Peyer's patch (tissue), 4 donors: ENCODE data around the gene PIP4K2B. TPM values are rescaled to one million over a fixed set of nuclear protein-coding genes. Genes with fewer than 3 reads are reported as not detected.

Experiments used
- DNase-seq, 3 donors: peaks; one replicate each; pipeline ENCODE4 v3.0.0-alpha.2; 2017 to 2019
- H3K27ac ChIP-seq, 4 donors: fragments of 200-600 bp; sonication (generic); one replicate each; pipeline ENCODE4 v1.5.1; 2016 to 2019
- H3K27me3 ChIP-seq, 2 donors: fragments of 200-600 bp; sonication (generic); one replicate each; pipeline ENCODE4 v1.5.1; 2019
- H3K36me3 ChIP-seq, 3 donors: fragments of 200-600 bp; sonication (generic); one replicate each; pipeline ENCODE4 v1.5.1; 2016 to 2019
- H3K4me1 ChIP-seq, 4 donors: fragments of 200-600 bp; sonication (generic); one replicate each; pipeline ENCODE4 v1.5.1; 2016 to 2019
- H3K4me3 ChIP-seq, 4 donors: fragments of 200-600 bp; sonication (generic); 1 replicate in 3 of 4; 2 replicates in 1 of 4; pipeline ENCODE4 v1.5.1; 2016 to 2019; ENCODE audit warnings: mild to moderate bottlenecking in 1 of 4
- H3K9me3 ChIP-seq, 4 donors: fragments of 200-600 bp; sonication (generic); one replicate each; pipeline ENCODE4 v1.5.1; 2016 to 2019; ENCODE audit warnings: mild to moderate bottlenecking in 1 of 4
- POLR2A ChIP-seq, 2 donors: fragments of 450-650 bp; IDR thresholded peaks; one replicate each; pipeline ENCODE4 v1.5.1; 2017; ENCODE audit warnings: antibody characterized with exemption in 2 of 2, mild to moderate bottlenecking in 2 of 2, moderate library complexity in 2 of 2
- total RNA-seq, 4 donors: library from RNA; depleted of rRNA; stranded (reverse); fragments of >200 nt; gene quantifications; one replicate each; pipeline ENCODE4 v1.1.0, GENCODE V29; 2016
- TF ChIP-seq, protein P1 (sequence below), 6 experiments: fragments of 450-650 bp in 4 of 6; fragments of 200-600 bp in 2 of 6; sonication (generic) in 1 of 6; IDR thresholded peaks; one replicate each; pipeline ENCODE4 v1.5.1; 2017 to 2019; ENCODE audit warnings: antibody characterized with exemption in 6 of 6, mild to moderate bottlenecking in 3 of 6, moderate library complexity in 1 of 6

The PIP4K2B gene
- total RNA-seq, 4 donors from 2014 or later: 16.7 to 61.9 (median 22.8) TPM

- Histone ChIP-seq H3K9me3 (no peaks in the 10 kb centered on the region), H3K27me3 (no peaks in the 10 kb centered on the region), H3K4me1 (no peaks in the 10 kb centered on the region), H3K4me3 (no peak overlapping the region), H3K36me3 (peaks cover 0 to 91% (median 0%) of the 10 kb centered on the region in 3 donors), H3K27ac (no peak overlapping the region)
- TF ChIP-seq, protein P1, sequence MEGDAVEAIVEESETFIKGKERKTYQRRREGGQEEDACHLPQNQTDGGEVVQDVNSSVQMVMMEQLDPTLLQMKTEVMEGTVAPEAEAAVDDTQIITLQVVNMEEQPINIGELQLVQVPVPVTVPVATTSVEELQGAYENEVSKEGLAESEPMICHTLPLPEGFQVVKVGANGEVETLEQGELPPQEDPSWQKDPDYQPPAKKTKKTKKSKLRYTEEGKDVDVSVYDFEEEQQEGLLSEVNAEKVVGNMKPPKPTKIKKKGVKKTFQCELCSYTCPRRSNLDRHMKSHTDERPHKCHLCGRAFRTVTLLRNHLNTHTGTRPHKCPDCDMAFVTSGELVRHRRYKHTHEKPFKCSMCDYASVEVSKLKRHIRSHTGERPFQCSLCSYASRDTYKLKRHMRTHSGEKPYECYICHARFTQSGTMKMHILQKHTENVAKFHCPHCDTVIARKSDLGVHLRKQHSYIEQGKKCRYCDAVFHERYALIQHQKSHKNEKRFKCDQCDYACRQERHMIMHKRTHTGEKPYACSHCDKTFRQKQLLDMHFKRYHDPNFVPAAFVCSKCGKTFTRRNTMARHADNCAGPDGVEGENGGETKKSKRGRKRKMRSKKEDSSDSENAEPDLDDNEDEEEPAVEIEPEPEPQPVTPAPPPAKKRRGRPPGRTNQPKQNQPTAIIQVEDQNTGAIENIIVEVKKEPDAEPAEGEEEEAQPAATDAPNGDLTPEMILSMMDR (IDR thresholded peaks at IDR 0.05): no peak
- no peak for TF ChIP-seq POLR2A (IDR thresholded peaks at IDR 0.05)
- no peak for DNase-seq
These were observed 30.9 kb downstream of the PIP4K2B start for GRCh38 chr17:38768417-38768816.

DNA sequence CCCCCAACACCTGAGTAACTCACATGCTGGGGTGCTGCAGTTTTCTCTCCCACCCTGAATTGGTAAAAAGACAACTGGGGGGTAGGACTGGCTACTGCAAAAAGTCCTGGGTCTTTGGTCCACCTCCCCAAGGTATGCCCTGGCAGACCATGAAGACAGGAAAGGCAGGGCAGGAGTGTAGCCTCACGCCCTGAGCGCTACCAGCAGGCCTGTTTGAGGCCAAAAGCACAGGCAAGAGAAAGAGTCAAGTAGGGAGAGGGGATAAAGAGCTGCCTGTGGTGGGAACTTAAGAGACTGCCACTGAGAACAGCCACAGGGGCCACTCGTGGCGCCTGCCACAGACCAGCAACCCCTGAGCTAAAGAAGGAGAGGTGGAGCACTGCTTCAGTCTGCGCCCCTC lies 33.0 kb downstream of the PIP4K2B start:
- Histone ChIP-seq H3K9me3 (no peaks in the 10 kb centered on the region), H3K4me3 (no peak overlapping the region), H3K27ac (no peak overlapping the region), H3K36me3 (peaks cover 0 to 90% (median 0%) of the 10 kb centered on the region in 3 donors), H3K4me1 (no peaks in the 10 kb centered on the region), H3K27me3 (no peaks in the 10 kb centered on the region)
- TF ChIP-seq, protein P1 (IDR thresholded peaks at IDR 0.05): no peak
- TF ChIP-seq POLR2A (IDR thresholded peaks at IDR 0.05): no peak
- DNase-seq: no peak

DNA sequence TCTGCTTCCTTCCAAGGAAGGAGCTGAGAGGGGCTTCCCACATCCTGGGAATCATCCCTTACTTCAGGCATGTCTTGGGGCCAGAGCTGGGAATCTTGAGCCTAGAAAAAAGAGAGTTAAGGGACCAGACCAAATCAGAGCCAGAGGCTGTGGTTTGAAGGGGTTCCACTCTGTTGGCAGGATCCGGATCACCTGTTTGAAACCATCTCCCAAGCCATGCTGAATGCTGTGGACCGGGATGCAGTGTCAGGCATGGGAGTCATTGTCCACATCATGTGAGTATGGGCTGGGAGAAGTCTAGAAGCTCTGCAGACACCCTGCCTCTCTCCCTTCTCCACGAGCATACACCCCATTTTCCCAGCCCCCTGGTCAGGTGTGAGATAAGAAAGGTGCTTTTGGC lies 37.1 kb downstream of the PIP4K2B start:
- no peak for DNase-seq
- Histone ChIP-seq H3K27ac (no peak overlapping the region), H3K4me3 (no peak overlapping the region), H3K27me3 (no peaks in the 10 kb centered on the region), H3K36me3 (peaks cover 3 to 97% (median 10%) of the 10 kb centered on the region in 3 donors), H3K9me3 (no peaks in the 10 kb centered on the region), H3K4me1 (no peaks in the 10 kb centered on the region)
- TF ChIP-seq, protein P1 (IDR thresholded peaks at IDR 0.05): no peak
- TF ChIP-seq POLR2A (IDR thresholded peaks at IDR 0.05): no peak

DNA sequence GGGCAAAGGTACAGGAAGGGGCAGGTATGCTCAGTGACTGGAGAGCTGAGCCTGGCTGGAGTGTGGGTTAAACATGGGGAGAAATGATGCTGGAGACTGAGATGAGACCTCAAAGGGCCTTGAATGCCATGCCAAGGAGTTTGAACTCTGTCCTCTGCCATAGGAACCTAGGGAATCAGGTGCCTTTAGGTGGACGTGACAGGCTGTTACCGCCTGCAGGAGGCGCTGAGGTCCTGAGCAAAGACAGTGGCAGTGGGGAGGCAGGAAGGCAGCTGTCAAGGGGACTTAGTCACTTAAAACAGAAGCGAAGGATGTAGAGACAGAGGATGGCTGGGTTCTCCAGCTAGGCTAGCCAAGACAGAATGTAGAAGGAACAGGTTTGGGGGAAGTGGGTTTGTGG lies 37.7 kb downstream of the PIP4K2B start:
- TF ChIP-seq, protein P1 (IDR thresholded peaks at IDR 0.05): peak in 2 of 6 experiments; percentile 26 to 27
- no peak for TF ChIP-seq POLR2A (IDR thresholded peaks at IDR 0.05)
- Histone ChIP-seq H3K9me3 (no peaks in the 10 kb centered on the region), H3K27ac (no peak overlapping the region), H3K4me3 (no peak overlapping the region), H3K36me3 (peaks cover 3 to 95% (median 10%) of the 10 kb centered on the region in 3 donors), H3K4me1 (no peaks in the 10 kb centered on the region), H3K27me3 (no peaks in the 10 kb centered on the region)
- no peak for DNase-seq

DNA sequence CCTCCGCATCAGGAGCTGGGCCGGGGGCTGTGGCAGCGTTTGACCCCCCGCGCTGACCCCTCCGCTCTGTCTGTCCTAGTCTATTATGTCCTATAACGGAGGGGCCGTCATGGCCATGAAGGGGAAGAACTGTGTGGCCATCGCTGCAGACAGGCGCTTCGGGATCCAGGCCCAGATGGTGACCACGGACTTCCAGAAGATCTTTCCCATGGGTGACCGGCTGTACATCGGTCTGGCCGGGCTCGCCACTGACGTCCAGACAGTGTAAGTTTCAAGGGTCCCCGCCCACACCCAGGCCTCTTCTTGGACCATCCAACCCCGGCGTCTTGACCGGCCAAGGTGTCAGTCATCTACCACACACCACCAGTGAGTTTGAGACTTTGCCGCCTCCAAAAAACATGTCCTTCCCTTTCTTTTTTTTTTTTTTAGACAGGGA lies 46.3 kb downstream of the PIP4K2B start:
- Histone ChIP-seq H3K27ac (peak overlapping the region; percentile 82 to 92 (median 88)), H3K4me1 (peaks cover 0 to 37% (median 22%) of the 10 kb centered on the region in 4 donors), H3K27me3 (no peaks in the 10 kb centered on the region), H3K4me3 (peak overlapping the region; percentile 72 to 99 (median 86)), H3K9me3 (no peaks in the 10 kb centered on the region), H3K36me3 (peaks cover 0 to 30% (median 3%) of the 10 kb centered on the region in 3 donors)
- DNase-seq: no peak
- TF ChIP-seq POLR2A (IDR thresholded peaks at IDR 0.05): no peak
- TF ChIP-seq, protein P1 (IDR thresholded peaks at IDR 0.05): no peak
